Measurements from ENCODE around the gene SAMD13.

GRCh38 chr1:84376000-84376910 lies 74.7 kb downstream of the SAMD13 start:
- no peak for TF ChIP-seq EZH2phosphoT487 (IDR thresholded peaks at IDR 0.05; ENCODE audit: borderline replicate concordance, low read length)
- no peak for TF ChIP-seq CTCF (IDR thresholded peaks at IDR 0.05; ENCODE audit: low read depth, low read length, poor library complexity, severe bottlenecking)
